Activated gamma-delta T cell (primary cell): ENCODE results near the gene PHF21B.
"Not testable (repeated sequence)": the region's sequence is repeated elsewhere in the genome, so short reads cannot be mapped to it uniquely, and the experiment has no call there.

Source experiments
- DNase-seq: peaks from one replicate; lab custom pipeline; 2025; lab: John Stamatoyannopoulos, UW
- total RNA-seq, 2 donors: gene quantifications; one replicate each; lab custom pipeline; 2026; lab: John Stamatoyannopoulos, UW

Gene PHF21B
- 0.04 to 0.10 reads per million in 2 donors for total RNA-seq

DNA sequence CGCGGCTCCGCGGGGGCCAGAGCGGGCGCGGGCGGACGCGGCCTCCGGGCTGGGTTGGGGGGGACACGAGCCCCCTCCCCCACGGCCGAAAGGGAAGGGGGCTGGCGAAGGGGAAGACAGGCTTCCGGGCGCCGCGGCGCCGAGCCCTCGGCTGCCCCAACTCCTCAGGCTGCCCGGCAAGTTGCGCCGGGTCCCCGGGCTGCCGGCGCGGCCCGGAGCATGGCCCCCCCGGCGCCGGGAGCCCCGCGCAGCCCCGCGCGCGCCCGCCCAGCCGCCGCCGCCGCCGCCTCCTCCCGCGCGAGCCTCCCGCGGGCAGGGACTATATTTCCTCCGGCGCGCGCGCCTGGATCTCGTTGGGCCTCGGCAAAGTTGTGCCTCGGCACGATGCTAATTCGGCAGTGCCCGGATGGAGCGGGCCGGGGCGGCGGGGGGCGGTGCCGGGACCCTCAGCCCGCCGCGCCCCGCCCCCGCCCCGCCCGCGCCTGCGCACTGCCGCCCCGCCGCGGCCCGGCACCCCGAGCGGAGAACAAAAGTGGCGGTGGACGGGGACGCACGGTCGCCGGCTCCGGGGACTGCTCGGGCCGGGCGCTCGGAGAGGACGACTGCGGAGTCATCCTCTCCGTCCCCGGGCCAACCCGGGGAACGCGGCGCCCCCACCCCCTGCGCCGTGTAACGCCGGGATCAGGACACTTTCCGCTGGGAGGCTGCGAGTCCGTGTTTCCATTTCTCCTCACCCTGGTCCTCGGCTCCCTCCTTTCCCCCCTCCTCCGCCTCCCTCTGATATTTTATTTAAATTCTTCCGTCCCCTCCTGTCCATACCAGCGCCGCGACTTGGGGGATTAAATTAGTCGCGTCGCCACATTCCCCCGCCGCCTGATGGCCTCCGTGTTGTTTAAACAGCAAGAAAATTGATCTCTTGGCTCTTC is at the start of gene PHF21B:
PHF21B (minus strand) TSS at position 400 of the 926 bp plus-strand sequence. CDS start 456 bp downstream, outside the sequence.
- no peak for DNase-seq

DNA sequence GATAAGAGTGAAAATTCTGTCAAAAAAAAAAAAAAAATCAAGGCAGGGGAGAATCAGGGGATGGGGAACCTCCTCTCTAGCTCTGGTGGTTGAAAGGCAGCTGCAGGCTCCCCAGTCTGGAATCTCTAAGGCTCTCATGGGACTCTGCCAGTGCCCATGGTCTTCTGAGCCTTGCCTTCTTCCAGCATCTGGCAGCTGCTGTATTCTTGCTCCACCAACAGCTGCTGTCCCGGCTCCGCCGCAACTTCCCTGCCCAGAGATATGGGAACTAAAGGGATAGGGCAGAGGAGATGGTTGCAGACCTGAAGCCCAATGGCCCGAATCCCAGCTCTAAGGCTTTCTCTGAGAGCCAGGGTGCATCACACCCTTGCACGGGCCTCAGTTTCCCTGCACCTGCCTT is 49.5 kb upstream of the PHF21B start:
- DNase-seq = no peak

DNA sequence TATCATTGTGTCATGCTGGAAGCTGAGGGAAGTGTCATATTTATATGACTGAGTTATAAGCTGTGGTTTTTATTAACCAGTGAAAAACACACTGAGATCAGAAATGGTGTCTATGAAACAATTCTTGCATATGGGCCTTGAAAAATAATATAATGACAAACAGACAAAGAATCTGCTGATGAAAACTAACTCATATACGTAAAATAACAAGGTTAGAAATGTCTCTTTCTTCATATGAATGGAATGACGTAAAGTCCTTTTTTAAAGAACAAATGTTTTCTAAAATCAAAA is 48.8 kb upstream of the PHF21B start:
- no peak for DNase-seq

DNA sequence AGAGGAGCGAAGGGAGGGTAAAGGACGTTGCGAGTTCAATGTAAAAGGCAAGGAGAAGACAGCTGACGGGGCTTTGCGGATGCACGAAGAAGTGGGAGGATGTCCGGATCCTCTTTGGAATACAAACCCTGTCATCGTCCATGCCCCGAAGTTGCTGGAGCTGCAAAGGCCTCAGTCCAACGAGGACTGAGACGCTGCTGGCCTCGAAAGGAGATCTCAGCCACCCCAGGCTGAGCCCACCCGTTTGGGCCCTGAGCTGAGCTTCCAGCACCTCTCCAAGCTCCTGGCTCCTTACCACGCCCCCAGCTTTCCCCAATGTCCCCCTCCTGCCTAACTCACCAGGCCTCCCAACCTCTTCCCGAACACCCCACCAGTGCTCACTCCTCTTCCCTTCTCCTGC is 46.1 kb upstream of the PHF21B start:
- no peak for DNase-seq

DNA sequence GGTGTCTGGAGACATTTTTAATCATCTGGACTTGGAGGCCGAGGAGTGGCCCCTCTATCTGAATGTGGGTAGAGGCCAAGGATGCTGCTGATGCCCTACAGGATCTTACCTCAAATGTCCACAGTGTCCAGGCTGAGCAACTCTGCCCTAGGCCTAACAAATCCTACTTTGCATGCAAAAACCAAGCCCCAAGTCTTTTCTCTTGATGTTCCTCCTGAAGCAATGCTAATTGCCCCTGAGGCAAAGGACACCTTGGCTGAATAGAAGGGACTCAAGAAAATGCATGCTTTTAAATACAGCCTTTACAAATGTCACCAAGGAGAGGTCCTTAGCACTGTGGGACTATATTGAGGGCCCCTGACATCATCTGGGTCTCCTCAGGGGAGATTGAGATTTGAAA is 43.8 kb upstream of the PHF21B start:
- no peak for DNase-seq

DNA sequence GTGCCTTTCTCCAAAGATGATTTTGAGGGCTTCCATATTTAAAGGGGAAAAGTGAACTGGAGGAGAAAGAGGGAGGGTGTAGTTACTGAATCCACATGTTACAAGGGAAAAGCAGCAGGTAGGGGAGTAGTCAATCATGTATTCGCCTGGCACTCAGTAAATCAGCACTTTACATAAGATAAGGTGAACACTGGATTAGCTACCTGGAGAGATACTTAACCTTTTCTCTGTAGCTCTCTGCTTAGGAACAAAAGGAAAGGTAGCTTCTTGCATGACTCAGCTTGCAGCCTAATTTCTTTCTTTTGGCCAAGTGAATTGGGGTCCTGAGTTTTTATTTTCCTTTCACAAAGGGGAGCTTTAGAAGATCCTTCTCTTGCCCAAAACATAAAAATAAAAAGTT is 43.3 kb upstream of the PHF21B start:
- no peak for DNase-seq

DNA sequence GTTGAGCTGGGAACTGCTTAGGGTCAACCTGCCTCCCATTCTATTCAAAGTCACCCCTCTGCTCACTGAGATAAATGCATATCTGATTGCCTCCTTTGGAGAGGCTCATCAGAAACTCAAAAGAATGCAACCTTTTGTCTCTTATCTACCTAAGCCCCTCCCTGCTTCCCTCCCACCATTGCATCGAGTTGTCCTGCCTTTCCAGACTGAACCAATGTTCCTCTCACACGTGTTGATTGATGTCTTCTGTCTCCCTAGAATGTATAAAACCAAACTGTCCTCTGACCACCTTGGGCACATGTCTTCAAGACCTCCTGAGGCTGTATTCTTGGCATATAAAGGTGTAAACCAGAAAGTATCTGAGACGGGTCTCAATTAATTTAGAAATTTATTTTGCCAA is 42.9 kb upstream of the PHF21B start:
- DNase-seq = not testable (repeated sequence)

DNA sequence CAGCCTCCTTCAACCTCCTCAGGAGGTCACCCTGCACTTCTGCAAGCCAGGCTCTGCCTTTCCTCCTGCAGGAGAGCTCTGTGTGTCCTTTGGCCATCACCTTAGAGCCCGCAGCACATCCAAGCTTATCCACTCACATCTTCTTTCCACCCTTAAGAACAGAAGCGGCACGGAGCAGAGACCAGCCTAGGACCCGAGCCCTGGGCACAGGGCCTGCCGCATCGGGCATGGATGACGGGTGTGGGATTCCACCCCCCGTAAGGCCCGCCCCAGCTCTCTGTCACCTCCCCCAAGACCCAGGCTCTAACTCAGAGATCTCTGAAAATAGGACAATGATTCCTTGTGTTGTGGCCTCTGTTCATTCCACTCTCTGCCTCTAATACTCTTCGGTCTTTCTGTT is 42.1 kb upstream of the PHF21B start:
- DNase-seq = no peak

DNA sequence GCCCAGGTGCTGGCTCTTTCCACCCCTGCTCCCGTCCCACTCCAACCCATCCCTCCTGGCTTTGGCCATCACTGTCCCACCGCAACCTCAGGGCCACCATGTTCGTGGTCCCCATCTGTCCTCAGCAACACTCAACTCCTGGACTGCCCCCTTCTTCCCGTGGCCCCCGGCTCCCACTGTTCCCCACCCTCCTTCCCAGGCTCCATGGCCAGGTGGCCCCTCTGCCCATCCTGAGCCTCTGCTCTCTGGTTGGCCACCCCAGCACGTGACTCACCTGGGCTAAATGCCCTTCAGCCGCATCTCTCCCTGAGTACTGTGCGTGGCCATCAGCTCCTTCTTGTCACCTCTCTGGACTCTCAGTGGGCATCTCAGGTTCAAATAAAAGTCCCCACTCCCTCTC is 41.6 kb upstream of the PHF21B start:
- DNase-seq = no peak

DNA sequence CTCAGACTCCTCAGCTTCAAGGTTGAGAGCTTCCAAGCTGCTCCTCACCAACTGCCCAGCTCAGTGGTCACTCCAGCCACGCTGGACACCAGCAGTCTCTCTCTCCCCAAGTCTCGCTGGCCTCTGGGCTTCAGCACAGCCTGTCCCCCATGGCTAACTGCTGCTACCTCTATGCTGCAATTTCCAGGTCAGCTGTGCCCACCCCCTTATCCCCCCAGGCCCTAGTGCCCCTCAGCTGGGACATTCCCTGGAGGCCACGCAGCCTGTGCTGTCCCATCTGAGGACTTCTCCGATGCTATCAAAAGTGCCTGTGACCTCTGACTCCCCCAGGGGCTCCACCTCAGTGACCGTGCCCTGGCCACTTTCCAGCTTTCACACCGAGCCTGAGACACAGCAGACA is 37.5 kb upstream of the PHF21B start:
- no peak for DNase-seq

DNA sequence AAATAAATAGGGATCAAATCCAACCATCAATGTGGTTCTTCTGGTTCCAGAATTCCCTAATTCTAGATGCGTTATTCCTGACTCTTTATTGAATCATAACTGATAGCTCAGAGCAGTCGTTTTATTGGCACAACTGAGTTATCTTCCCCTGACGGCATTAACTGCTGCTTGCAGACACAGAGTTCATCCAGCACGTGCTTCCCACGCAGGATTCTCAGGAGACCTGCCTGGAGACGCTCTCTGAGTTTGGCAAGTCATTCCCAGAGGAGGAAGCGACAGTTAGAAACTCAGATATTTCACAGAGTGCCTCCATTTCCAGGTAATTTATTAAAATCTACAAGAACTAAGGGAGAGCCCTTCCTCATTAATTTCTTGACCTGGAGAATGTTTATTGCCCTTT is 35.4 kb upstream of the PHF21B start:
- no peak for DNase-seq

DNA sequence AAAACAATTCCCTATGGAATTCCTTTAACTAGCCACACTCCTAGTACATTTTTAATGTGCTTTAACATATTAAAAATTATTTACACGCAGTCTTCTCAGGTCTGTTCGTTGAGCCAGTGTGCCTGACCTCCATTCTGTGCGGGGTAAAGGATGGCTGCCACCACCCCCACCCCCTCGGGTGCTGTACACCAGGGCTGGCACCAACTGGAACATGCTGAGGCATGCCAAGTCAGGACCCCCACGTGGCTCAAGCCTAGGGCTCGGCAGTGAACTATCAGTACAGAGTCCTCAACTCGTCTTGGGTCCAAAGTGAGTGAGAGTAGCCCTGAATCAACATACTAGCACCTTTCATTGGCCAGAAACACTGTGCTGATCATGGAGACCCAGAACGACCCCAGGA is 32.5 kb upstream of the PHF21B start:
- no peak for DNase-seq

DNA sequence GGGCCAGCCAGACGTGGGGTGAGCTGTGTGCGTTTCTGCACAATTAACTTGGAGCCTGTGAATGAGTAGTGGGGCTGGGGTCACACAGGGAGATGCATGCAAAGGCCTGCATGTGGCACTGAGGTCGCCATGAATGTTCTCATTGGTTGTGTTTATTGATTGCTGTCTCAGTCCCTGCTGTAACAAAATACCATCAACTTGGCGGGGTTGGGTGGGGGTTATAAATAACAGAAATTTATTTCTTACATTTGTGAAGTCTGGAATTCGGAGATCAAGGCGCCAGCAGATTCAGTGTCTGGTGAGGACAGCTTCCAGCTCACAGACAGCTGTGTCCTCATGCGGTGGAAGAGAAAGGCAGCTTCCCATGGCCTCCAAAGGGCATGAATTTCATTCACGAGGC is 29.3 kb upstream of the PHF21B start:
- no peak for DNase-seq

DNA sequence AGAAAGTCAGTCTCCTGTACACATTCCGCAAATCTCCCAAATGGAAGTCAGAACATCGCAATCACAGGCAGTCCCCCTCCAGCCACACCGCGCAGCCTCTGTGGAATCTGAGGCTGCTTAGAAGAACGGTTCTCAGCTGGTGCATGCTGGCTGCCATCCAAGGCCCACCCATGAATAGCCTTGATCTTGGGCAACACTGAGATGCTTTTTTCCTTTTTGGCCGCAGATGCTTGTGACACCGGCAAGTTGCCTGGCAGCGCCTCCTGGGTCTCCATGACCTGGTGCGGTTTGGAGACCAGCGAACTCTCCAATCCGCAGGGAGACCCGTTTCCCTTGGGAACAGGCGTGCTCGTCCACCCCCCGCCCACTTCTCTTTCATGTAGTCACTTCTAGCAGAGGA is 26.3 kb upstream of the PHF21B start:
- DNase-seq = no peak

DNA sequence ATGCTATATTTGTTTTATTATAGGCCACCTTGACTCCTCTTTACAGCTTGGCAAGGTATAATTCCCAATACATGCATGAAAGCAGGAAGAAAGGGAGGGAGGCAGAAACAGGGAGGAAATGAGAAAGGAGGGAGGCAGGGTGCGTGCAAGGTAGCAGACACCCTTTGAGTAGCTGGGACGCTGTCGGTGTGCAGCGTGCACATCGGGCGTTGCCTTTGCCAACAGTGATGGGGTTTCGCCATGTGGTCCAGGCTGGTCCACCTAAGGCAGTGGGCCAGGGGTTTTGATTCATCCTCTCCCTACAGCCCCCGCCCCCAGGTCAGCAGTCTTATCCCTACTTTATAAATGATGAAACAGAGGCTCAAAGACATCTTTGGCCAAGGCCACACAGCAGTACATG is 25.0 kb upstream of the PHF21B start:
- no peak for DNase-seq

DNA sequence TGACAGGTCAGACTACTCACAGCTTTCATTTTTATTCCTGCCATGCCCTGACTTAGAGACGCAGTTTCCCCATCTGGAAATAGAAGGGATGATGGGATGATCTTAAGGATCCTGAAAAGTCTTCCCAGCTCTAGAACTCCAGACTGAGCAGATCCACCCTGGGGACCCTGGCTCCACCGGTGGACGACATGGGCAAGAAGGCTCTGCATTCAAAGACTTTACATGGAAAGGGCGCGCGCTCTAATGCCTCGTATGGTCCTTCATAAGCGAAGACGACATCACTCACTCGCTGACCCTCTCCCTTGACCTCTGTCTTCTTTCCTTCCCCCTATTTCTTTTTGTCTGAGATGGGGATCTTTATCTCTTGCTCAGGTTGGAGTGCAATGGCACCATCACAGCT is 24.4 kb upstream of the PHF21B start:
- DNase-seq = no peak

DNA sequence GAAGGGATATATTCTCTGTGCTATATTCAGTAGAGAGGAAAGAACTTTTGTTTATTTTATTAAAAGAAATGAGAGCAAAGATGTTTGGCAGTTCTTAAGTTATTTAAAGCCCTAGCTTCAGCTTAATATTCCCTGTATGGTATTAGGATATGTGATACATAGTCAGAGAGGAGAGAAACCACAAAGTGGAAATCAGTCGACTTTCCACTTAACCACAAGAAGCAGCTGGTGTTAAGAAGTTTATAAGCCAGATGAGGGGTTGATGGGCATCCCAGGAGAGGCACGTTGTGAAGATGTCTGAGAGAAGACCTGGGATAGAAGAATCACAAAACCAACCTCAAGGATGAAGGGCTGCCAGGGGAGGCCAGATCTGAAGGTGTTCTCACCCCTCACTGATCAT is 23.3 kb upstream of the PHF21B start:
- DNase-seq = no peak

DNA sequence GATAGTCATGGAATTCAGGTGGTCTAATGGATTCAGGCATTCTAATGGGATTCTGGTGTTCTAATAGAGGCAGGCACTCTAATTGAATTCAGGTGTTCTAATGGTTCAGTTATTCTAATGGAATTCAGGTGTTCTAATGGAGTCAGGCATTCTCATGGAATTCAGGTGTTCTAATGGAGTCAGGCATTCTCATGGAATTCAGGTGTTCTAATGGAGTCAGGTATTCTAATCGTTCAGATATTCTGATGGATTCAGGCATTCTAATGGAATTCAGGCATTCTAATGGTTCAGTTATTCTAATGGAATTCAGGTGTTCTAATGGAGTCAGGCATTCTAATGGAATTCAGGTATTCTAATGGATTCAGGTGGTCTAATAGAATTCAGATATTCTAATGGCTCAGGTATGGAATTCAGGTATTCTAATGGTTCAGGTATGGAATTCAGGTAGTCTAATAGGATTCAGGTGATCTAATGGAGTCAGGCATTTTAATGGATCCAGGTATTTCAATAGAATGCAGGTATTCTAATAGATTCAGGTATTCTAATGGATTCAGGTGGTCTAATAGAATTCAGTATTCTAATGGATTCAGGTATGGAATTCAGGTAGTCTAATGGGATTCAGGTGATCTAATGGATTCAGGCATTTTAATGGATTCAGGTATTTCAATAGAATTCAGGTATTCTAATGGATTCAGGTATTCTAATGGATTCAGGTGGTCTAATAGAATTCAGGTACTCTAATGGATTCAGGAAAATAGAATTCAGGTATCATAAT is 22.0 kb upstream of the PHF21B start:
- no peak for DNase-seq

DNA sequence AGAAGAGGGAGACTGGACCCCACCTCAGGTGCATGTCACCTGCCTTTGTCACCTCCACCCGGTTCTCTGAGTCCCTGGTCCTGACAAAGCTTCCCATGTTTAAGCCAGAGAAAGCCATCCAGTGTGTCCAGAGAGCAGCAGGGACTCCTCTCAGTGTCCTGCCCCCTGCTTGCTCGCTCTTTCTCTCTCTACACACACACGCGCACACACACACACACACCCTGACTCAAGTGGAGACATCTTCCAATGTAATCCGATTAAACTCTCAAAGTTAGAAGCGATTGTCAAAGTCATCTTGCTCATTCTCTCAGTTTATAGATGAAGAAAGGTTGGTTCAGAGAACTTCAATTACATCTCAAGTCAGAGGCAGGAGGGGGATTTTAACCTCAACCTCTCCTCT is 19.7 kb upstream of the PHF21B start:
- no peak for DNase-seq

DNA sequence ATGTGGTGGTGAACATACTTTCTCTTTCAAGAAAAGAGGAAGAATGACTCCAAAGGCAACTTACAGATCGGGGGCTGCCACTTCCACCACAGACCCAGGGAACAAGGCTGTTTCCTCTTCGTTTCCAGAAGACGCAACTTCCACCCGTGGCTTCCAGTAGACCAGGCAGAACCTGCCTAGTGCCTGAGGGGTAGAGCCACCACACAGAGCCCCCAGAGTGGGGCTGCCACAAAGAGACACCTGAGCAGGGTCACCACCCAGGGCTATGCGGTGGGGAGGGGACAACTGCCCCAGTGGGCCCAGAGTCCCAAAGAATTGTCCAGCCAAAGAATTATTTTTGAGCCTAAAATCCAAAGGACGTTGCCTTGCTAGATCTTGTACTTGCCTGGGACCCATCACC is 16.7 kb upstream of the PHF21B start:
- DNase-seq = no peak

DNA sequence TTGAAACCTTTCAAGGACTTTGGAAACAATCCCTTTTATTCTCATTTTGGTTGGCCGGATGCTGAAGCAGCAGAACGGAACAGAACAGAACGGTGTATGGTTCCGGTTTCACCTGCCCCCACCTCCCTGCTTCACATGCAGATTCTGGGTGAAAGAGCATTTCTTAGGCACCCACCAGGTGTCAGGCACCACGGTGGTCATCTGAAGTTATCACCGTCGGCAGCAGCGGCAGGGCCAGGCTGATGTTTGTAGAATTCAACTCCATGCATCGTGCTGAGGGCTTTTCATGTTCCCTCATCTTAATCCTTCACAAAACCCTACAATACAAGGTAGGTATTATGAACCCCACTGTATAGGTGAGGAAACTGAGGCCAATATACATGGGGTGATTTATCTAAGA is 13.6 kb upstream of the PHF21B start:
- no peak for DNase-seq

DNA sequence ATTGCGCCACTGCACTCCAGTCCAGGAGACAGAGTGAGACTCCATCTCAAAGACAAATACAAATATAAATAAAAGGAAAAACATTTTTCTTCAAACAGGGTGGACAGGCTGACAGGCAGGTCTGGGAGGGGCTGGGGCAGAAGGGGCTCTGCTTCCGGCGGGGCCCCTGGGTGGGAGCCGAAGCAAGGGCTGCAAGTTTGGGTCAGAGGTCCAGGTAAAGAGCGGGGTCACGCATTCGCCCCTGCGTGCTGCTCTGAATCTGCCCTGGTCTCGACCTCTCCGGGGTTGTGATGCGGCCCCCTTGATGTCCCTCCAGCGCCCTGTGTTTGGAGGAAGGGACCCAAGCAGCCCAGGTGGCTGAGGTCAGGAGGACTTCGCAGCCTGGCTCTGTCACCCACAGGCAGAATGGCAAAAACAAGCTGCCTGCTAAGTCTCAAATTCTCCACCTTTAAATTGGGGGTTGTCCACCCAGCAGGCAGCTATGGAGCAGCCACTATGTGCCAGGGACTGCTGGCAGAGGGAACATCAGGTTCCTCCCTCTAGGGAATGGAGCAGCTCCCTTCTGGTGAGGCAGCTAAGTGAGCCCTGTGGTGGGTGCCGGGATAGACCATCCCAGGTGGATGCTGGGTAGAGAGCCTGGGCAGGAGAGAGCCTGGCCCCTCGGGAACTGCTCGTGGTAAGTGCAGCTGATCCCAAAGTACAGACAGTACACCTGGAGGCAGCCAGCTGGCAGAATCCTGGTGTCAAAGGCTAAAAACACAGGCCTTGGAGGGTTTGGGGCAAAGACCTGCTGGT is 10.3 kb upstream of the PHF21B start:
- no peak for DNase-seq

DNA sequence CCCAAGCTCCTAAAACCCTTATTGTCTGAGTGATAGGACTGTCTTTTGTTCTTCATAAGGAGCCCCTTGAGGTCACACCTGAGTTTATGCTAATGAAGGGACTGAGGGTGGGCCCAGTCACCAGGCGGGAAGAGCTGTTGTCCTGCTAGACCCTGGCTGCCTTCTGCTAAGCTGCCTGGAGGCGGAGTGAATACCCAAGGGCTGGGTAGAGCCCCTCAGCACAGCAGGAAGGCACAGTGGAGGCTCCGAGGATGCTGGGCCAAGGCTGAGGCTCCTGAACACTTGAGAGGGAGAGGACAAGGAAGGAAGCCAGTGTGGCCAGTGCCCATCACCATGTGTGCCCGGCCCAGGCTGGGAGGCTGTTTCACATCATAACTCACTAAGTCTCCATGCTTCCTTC is 4.8 kb upstream of the PHF21B start:
- no peak for DNase-seq
